Gastrocnemius medialis (tissue), 4 donors: ENCODE measurements around the gene MSH2.
"Not testable (repeated sequence)": the region's sequence is repeated elsewhere in the genome, so short reads cannot be mapped to it uniquely, and the experiment has no call there.

Experiments
- CTCF ChIP-seq, 5 experiments: fragments of 450-650 bp in 3 of 5; fragments of 200-600 bp in 2 of 5; sonication (generic) in 2 of 5; IDR thresholded peaks in 4 of 5; conservative IDR thresholded peaks in 1 of 5; 1 replicate in 4 of 5; 2 replicates in 1 of 5; pipeline ENCODE4 v1.5.1; 2016 to 2019; ENCODE audit warnings: antibody characterized with exemption in 5 of 5, mild to moderate bottlenecking in 3 of 5, moderate library complexity in 3 of 5
- POLR2A ChIP-seq, 2 donors: fragments of 450-650 bp; IDR thresholded peaks; one replicate each; pipeline ENCODE4 v1.6.1; 2017; ENCODE audit warnings: antibody characterized with exemption in 2 of 2, mild to moderate bottlenecking in 2 of 2, moderate library complexity in 2 of 2

DNA sequence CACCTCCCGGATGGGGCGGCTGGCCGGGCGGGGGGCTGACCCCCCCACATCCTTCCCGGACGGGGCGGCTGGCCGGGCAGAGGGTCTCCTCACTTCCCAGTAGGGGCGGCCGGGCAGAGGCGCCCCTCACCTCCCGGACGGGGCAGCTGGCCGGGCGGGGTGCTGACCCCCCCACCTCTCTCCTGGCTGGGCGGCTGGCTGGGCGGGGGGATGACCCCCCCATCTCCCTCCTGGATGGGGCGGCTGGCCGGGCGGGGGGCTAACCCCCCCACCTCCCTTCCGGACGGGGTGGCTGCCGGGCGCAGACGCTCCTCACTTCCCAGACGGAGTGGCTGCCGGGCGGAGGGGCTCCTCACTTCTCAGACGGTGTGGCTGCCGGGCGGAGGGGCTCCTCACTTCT lies 30.5 kb downstream of the MSH2 start:
- not testable (repeated sequence) for TF ChIP-seq POLR2A (IDR thresholded peaks at IDR 0.05); CTCF (IDR thresholded peaks at IDR 0.05 in 4 of 5, conservative IDR thresholded peaks at IDR 0.05 in 1 of 5)
